WTC11 (cell line): ENCODE results near the gene MIX23. TPM values are rescaled to one million over a fixed set of nuclear protein-coding genes. Genes with fewer than 3 reads are reported as not detected.

Experiments
- CREB1 ChIP-seq: sonication (generic); formaldehyde crosslinking; IDR thresholded peaks from 2 replicates; pipeline ENCODE4 v1.8.0; 2023; ENCODE audit warnings: mild to moderate bottlenecking, missing genetic modification reagents
- IRF2 ChIP-seq: sonication (generic); formaldehyde crosslinking; IDR thresholded peaks from 2 replicates; pipeline ENCODE4 v1.8.0; 2022; ENCODE audit warnings: low read depth, missing genetic modification reagents, borderline replicate concordance
- JUN ChIP-seq: sonication (generic); formaldehyde crosslinking; IDR thresholded peaks from 2 replicates; pipeline ENCODE4 v1.8.0; 2023; ENCODE audit warnings: mild to moderate bottlenecking, missing genetic modification reagents
- MXD4 ChIP-seq: fragments of 250-450 bp; sonication (Bioruptor Pico); IDR thresholded peaks from 2 replicates; pipeline ENCODE4 v1.8.0; 2021; ENCODE audit warnings: mild to moderate bottlenecking, moderate library complexity, borderline replicate concordance
- NFE2L1 ChIP-seq: sonication (generic); formaldehyde crosslinking; IDR thresholded peaks from 2 replicates; pipeline ENCODE4 v1.8.1; 2023; ENCODE audit warnings: missing genetic modification reagents
- NFYB ChIP-seq: sonication (generic); formaldehyde crosslinking; conservative IDR thresholded peaks from 2 replicates; pipeline ENCODE4 v1.8.0; 2022; ENCODE audit warnings: low read depth, missing genetic modification reagents
- NR1H2 ChIP-seq: sonication (generic); formaldehyde crosslinking; IDR thresholded peaks from 2 replicates; pipeline ENCODE4 v1.9.0; 2021; ENCODE audit warnings: mild to moderate bottlenecking, moderate library complexity, missing genetic modification reagents
- PRRX2 ChIP-seq: fragments of 250-450 bp; sonication (Bioruptor Pico); IDR thresholded peaks from 2 replicates; pipeline ENCODE4 v1.8.0; 2021; ENCODE audit warnings: mild to moderate bottlenecking
- RELA ChIP-seq: sonication (generic); formaldehyde crosslinking; IDR thresholded peaks from 2 replicates; pipeline ENCODE4 v1.8.1; 2022; ENCODE audit warnings: missing genetic modification reagents, mild to moderate bottlenecking, borderline replicate concordance
- RORB ChIP-seq: fragments of 250-450 bp; sonication (Bioruptor Pico); IDR thresholded peaks from 2 replicates; pipeline ENCODE4 v1.9.0; 2021; ENCODE audit warnings: mild to moderate bottlenecking
- SOX15 ChIP-seq: fragments of 250-450 bp; sonication (Bioruptor Pico); IDR thresholded peaks from 2 replicates; pipeline ENCODE4 v1.9.0; 2021; ENCODE audit warnings: mild to moderate bottlenecking
- ZNF138 ChIP-seq: sonication (generic); formaldehyde crosslinking; conservative IDR thresholded peaks from 2 replicates; pipeline ENCODE4 v1.8.1; 2022; ENCODE audit warnings: mild to moderate bottlenecking, moderate library complexity, missing genetic modification reagents
- ZNF263 ChIP-seq: sonication (generic); formaldehyde crosslinking; IDR thresholded peaks from 2 replicates; pipeline ENCODE4 v1.8.1; 2022; ENCODE audit warnings: low read depth, mild to moderate bottlenecking, moderate library complexity, missing genetic modification reagents
- ZNF396 ChIP-seq: fragments of 250-450 bp; sonication (Bioruptor Pico); IDR thresholded peaks from 2 replicates; pipeline ENCODE4 v1.8.0; 2021; ENCODE audit warnings: mild to moderate bottlenecking, moderate library complexity, borderline replicate concordance
- total RNA-seq: library from RNA; stranded (reverse); gene quantifications from 3 replicates; pipeline ENCODE4 v1.2.3, GENCODE V29; 2021
- TF ChIP-seq, protein P1 (sequence below): sonication (generic); formaldehyde crosslinking; IDR thresholded peaks from 2 replicates; pipeline ENCODE4 v1.8.1; 2023; ENCODE audit warnings: mild to moderate bottlenecking, missing genetic modification reagents, borderline replicate concordance
- TF ChIP-seq, protein P2 (sequence below): sonication (generic); formaldehyde crosslinking; IDR thresholded peaks from 2 replicates; pipeline ENCODE4 v1.8.0; 2022; ENCODE audit warnings: mild to moderate bottlenecking, missing genetic modification reagents
- TF ChIP-seq, protein P3 (sequence below): sonication (generic); formaldehyde crosslinking; conservative IDR thresholded peaks from 2 replicates; pipeline ENCODE4 v1.8.1; 2022; ENCODE audit warnings: mild to moderate bottlenecking, missing genetic modification reagents
- TF ChIP-seq, protein P4 (sequence below): sonication (generic); formaldehyde crosslinking; IDR thresholded peaks from 2 replicates; pipeline ENCODE4 v1.8.1; 2022; ENCODE audit warnings: mild to moderate bottlenecking, moderate library complexity, missing genetic modification reagents
- TF ChIP-seq, protein P5 (sequence below): sonication (generic); formaldehyde crosslinking; IDR thresholded peaks from 2 replicates; pipeline ENCODE4 v1.8.1; 2023; ENCODE audit warnings: mild to moderate bottlenecking, missing genetic modification reagents
- TF ChIP-seq, protein P6 (sequence below): fragments of 250-450 bp; sonication (Bioruptor Pico); IDR thresholded peaks from 2 replicates; pipeline ENCODE4 v1.9.0; 2021; ENCODE audit warnings: mild to moderate bottlenecking
- TF ChIP-seq, protein P7 (sequence below): fragments of 250-450 bp; sonication (Bioruptor Pico); IDR thresholded peaks from 2 replicates; pipeline ENCODE4 v1.9.0; 2021; ENCODE audit warnings: mild to moderate bottlenecking
- TF ChIP-seq, protein P8 (sequence below): sonication (generic); formaldehyde crosslinking; IDR thresholded peaks from 2 replicates; pipeline ENCODE4 v1.8.1; 2022; ENCODE audit warnings: mild to moderate bottlenecking, missing genetic modification reagents, moderate library complexity, borderline replicate concordance
- TF ChIP-seq, protein P9 (sequence below): fragments of 250-450 bp; sonication (Bioruptor Pico); conservative IDR thresholded peaks from 2 replicates; pipeline ENCODE4 v1.9.0; 2021; ENCODE audit warnings: mild to moderate bottlenecking

MIX23 gene
- total RNA-seq, 1 experiment from 2014 or later, result 81.7 TPM

DNA sequence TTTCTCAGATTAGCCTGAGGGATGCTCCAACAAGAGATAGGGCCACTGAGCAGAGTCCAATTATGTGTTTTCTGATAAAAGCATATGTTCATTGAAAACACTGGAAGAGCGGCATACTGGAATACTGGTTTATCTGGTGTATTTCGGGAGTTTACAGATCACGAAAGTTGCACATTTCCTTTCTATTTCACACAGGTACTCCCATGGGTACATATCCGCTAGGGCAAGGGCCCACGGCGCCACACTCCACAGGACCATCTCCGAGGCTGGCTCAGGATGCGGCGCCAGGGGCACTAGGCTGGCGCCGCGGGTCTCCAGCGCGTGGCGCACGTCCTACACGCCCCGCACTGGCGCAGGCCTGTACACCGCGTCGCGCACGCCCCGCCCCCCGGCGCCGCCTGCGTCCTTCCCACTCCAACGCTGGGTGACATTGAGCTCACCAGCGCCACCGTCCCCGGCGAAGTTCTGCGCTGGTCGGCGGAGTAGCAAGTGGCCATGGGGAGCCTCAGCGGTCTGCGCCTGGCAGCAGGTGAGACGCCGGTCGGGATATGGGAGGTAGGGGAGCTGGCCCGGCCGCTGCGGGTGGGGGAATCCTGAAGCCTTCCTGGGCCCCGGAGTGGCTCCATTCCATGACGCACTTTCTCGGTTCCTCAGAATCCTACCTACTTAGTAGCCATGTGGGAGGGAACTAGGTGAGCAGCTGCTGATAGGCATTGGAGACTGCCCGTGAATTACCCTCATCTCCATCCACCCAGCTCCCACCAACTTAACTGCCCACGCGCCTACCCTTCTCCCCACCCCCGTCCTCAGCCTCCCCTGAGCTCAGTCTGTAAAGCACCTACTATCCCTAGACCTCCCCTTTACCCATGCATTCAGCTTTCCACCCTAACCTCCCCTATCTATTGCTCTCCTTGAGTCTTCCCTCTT lies 1.0 kb upstream of the MIX23 start, which contains the start of gene FAM162A (continued):
- TF ChIP-seq, protein P1, sequence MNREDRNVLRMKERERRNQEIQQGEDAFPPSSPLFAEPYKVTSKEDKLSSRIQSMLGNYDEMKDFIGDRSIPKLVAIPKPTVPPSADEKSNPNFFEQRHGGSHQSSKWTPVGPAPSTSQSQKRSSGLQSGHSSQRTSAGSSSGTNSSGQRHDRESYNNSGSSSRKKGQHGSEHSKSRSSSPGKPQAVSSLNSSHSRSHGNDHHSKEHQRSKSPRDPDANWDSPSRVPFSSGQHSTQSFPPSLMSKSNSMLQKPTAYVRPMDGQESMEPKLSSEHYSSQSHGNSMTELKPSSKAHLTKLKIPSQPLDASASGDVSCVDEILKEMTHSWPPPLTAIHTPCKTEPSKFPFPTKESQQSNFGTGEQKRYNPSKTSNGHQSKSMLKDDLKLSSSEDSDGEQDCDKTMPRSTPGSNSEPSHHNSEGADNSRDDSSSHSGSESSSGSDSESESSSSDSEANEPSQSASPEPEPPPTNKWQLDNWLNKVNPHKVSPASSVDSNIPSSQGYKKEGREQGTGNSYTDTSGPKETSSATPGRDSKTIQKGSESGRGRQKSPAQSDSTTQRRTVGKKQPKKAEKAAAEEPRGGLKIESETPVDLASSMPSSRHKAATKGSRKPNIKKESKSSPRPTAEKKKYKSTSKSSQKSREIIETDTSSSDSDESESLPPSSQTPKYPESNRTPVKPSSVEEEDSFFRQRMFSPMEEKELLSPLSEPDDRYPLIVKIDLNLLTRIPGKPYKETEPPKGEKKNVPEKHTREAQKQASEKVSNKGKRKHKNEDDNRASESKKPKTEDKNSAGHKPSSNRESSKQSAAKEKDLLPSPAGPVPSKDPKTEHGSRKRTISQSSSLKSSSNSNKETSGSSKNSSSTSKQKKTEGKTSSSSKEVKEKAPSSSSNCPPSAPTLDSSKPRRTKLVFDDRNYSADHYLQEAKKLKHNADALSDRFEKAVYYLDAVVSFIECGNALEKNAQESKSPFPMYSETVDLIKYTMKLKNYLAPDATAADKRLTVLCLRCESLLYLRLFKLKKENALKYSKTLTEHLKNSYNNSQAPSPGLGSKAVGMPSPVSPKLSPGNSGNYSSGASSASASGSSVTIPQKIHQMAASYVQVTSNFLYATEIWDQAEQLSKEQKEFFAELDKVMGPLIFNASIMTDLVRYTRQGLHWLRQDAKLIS (CRISPR knock-in tag), result no peak
- TF ChIP-seq CREB1 (CRISPR knock-in tag) (peak; percentile 24; the same call in 1 of the 2 replicates), PRRX2 (no peak), MXD4 (CRISPR knock-in tag) (no peak), ZNF396 (CRISPR knock-in tag) (no peak), SOX15 (CRISPR knock-in tag) (no peak), JUN (CRISPR knock-in tag) (no peak), IRF2 (CRISPR knock-in tag) (no peak), NFYB (no peak), RELA (CRISPR knock-in tag) (no peak), NR1H2 (no peak), ZNF263 (CRISPR knock-in tag) (no peak), NFE2L1 (no peak; the same call in 1 of the 2 replicates), RORB (CRISPR knock-in tag) (no peak), ZNF138 (CRISPR knock-in tag) (peak; percentile 85; the same call in 1 of the 2 replicates)
- TF ChIP-seq, protein P2, sequence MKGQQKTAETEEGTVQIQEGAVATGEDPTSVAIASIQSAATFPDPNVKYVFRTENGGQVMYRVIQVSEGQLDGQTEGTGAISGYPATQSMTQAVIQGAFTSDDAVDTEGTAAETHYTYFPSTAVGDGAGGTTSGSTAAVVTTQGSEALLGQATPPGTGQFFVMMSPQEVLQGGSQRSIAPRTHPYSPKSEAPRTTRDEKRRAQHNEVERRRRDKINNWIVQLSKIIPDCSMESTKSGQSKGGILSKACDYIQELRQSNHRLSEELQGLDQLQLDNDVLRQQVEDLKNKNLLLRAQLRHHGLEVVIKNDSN (CRISPR knock-in tag), result no peak
- TF ChIP-seq, protein P3, sequence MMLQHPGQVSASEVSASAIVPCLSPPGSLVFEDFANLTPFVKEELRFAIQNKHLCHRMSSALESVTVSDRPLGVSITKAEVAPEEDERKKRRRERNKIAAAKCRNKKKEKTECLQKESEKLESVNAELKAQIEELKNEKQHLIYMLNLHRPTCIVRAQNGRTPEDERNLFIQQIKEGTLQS (CRISPR knock-in tag), result no peak
- TF ChIP-seq, protein P4, sequence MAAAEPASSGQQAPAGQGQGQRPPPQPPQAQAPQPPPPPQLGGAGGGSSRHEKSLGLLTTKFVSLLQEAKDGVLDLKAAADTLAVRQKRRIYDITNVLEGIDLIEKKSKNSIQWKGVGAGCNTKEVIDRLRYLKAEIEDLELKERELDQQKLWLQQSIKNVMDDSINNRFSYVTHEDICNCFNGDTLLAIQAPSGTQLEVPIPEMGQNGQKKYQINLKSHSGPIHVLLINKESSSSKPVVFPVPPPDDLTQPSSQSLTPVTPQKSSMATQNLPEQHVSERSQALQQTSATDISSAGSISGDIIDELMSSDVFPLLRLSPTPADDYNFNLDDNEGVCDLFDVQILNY (CRISPR knock-in tag), result 0 out of 2 replicates have a peak, but pooled peaks have one; percentile 54
- TF ChIP-seq, protein P5, sequence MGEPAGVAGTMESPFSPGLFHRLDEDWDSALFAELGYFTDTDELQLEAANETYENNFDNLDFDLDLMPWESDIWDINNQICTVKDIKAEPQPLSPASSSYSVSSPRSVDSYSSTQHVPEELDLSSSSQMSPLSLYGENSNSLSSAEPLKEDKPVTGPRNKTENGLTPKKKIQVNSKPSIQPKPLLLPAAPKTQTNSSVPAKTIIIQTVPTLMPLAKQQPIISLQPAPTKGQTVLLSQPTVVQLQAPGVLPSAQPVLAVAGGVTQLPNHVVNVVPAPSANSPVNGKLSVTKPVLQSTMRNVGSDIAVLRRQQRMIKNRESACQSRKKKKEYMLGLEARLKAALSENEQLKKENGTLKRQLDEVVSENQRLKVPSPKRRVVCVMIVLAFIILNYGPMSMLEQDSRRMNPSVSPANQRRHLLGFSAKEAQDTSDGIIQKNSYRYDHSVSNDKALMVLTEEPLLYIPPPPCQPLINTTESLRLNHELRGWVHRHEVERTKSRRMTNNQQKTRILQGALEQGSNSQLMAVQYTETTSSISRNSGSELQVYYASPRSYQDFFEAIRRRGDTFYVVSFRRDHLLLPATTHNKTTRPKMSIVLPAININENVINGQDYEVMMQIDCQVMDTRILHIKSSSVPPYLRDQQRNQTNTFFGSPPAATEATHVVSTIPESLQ (CRISPR knock-in tag), result no peak
- TF ChIP-seq, protein P6, sequence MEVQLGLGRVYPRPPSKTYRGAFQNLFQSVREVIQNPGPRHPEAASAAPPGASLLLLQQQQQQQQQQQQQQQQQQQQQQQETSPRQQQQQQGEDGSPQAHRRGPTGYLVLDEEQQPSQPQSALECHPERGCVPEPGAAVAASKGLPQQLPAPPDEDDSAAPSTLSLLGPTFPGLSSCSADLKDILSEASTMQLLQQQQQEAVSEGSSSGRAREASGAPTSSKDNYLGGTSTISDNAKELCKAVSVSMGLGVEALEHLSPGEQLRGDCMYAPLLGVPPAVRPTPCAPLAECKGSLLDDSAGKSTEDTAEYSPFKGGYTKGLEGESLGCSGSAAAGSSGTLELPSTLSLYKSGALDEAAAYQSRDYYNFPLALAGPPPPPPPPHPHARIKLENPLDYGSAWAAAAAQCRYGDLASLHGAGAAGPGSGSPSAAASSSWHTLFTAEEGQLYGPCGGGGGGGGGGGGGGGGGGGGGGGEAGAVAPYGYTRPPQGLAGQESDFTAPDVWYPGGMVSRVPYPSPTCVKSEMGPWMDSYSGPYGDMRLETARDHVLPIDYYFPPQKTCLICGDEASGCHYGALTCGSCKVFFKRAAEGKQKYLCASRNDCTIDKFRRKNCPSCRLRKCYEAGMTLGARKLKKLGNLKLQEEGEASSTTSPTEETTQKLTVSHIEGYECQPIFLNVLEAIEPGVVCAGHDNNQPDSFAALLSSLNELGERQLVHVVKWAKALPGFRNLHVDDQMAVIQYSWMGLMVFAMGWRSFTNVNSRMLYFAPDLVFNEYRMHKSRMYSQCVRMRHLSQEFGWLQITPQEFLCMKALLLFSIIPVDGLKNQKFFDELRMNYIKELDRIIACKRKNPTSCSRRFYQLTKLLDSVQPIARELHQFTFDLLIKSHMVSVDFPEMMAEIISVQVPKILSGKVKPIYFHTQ (CRISPR knock-in tag), result no peak
- TF ChIP-seq, protein P7, sequence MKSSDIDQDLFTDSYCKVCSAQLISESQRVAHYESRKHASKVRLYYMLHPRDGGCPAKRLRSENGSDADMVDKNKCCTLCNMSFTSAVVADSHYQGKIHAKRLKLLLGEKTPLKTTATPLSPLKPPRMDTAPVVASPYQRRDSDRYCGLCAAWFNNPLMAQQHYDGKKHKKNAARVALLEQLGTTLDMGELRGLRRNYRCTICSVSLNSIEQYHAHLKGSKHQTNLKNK (CRISPR knock-in tag), result no peak
- TF ChIP-seq, protein P8, sequence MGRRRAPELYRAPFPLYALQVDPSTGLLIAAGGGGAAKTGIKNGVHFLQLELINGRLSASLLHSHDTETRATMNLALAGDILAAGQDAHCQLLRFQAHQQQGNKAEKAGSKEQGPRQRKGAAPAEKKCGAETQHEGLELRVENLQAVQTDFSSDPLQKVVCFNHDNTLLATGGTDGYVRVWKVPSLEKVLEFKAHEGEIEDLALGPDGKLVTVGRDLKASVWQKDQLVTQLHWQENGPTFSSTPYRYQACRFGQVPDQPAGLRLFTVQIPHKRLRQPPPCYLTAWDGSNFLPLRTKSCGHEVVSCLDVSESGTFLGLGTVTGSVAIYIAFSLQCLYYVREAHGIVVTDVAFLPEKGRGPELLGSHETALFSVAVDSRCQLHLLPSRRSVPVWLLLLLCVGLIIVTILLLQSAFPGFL (CRISPR knock-in tag), result no peak; the same call in 1 of the 2 replicates
- TF ChIP-seq, protein P9, sequence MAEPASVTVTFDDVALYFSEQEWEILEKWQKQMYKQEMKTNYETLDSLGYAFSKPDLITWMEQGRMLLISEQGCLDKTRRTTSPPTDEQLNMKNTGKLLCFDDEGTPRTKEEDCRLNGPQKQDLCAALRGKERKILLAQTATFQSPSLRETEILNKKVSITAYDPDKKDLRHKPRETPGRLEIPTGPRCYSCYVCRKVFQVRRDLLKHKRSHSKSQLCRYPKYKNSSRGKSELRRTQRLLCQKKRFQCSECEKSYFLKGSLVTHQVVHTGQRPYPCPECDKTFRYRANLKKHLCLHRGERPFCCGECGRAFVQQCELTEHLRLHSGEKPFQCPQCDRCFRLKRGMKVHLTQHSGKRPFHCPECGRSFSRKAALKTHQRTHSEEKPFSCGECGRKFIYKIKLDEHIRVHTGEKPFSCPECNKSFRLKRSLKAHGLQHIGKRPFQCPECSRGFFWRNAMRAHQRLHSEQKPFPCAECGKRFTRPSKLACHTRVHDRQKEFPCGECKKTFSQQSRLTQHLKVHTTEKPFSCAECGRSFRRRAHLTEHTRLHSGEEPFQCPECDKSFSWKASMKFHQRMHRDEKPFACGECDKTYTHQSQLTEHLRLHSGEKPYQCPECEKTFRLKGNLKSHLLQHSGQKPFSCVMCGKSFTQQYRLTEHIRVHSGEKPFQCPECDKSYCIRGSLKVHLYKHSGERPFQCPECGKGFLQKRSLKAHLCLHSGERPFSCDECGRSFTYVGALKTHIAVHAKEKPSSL (CRISPR knock-in tag), result no peak
